Lower lobe of right lung (tissue), 2 donors: ENCODE results near the gene SDK1. TPM values are rescaled to one million over a fixed set of nuclear protein-coding genes. Genes with fewer than 3 reads are reported as not detected.

Experiments used
- ATAC-seq, 2 donors: fragments of 200-7000 bp; cut with Tn5 transposase; one replicate each; pipeline ENCODE4 v1.9.1; 2020 to 2022; ENCODE audit warnings: mild to moderate bottlenecking in 2 of 2, moderate library complexity in 2 of 2
- DNase-seq: peaks from one replicate; pipeline ENCODE4 v3.0.0-alpha.2; 2020
- H3K27ac ChIP-seq: fragments of 200-600 bp; one replicate; pipeline ENCODE4 v1.8.0; 2022
- H3K27me3 ChIP-seq: fragments of 200-600 bp; one replicate; pipeline ENCODE4 v1.8.0; 2022; ENCODE audit warnings: low read depth
- H3K36me3 ChIP-seq: fragments of 200-600 bp; one replicate; pipeline ENCODE4 v1.8.0; 2022; ENCODE audit warnings: mild to moderate bottlenecking
- H3K4me1 ChIP-seq: fragments of 200-600 bp; one replicate; pipeline ENCODE4 v1.8.0; 2022
- H3K4me3 ChIP-seq: fragments of 200-600 bp; one replicate; pipeline ENCODE4 v1.8.0; 2022; ENCODE audit warnings: mild to moderate bottlenecking
- H3K9me3 ChIP-seq: fragments of 200-600 bp; one replicate; pipeline ENCODE4 v1.8.0; 2022
- CTCF ChIP-seq: fragments of 200-600 bp; IDR thresholded peaks from one replicate; pipeline ENCODE4 v1.8.0; 2022; ENCODE audit warnings: antibody characterized with exemption, mild to moderate bottlenecking
- intact Hi-C: fragments of 100-400 bp; cut with DNase I; formaldehyde crosslinking; loops from one replicate; pipeline ENCODE4 v1.11.0; 2022
- total RNA-seq: library from RNA; stranded (reverse); fragmentation: NEBNext Ultra II Directional; extraction: Animal tissue kit (Norgen Biotek cat#: 25700); gene quantifications from one replicate; pipeline ENCODE4 v1.2.1, GENCODE V29; 2021
- donor health status: DM: no; HTN: yes; CAD: no; lungs with severe emphysema.

Gene SDK1
- total RNA-seq, 1 donor from 2014 or later: 10.0 TPM

GRCh38 chr7:4109481-4110110 is 808.5 kb downstream of the SDK1 start:
- H3K4me1 ChIP-seq: no peaks in the 10 kb centered on the region
- no peak for TF ChIP-seq CTCF
- no peak overlapping the region for H3K4me3 ChIP-seq
- H3K27me3 ChIP-seq: no peaks in the 10 kb centered on the region
- ATAC-seq (no peak), DNase-seq (no peak)
- H3K9me3 ChIP-seq: no peaks in the 10 kb centered on the region
- intact Hi-C loops: no loop called here
- no peak overlapping the region for H3K27ac ChIP-seq
- no peaks in the 10 kb centered on the region for H3K36me3 ChIP-seq

- TF ChIP-seq CTCF: no peak
- Histone ChIP-seq H3K4me3 (no peak overlapping the region), H3K36me3 (no peaks in the 10 kb centered on the region), H3K27me3 (no peaks in the 10 kb centered on the region), H3K4me1 (no peaks in the 10 kb centered on the region), H3K27ac (no peak overlapping the region), H3K9me3 (no peaks in the 10 kb centered on the region)
- no peak for ATAC-seq
- no peak for DNase-seq
- intact Hi-C loops: no loop called here
Observed at GRCh38 chr7:4110438-4110837, 809.4 kb downstream of the SDK1 start.

GRCh38 chr7:4111166-4111565 is 810.1 kb downstream of the SDK1 start:
- intact Hi-C loops: no loop called here
- no peaks in the 10 kb centered on the region for H3K27me3 ChIP-seq
- H3K4me1 ChIP-seq: no peaks in the 10 kb centered on the region
- DNase-seq (no peak), ATAC-seq (no peak)
- no peak overlapping the region for H3K4me3 ChIP-seq
- H3K36me3 ChIP-seq: no peaks in the 10 kb centered on the region
- no peak for TF ChIP-seq CTCF
- H3K9me3 ChIP-seq: no peaks in the 10 kb centered on the region
- H3K27ac ChIP-seq: no peak overlapping the region

GRCh38 chr7:4113271-4113670 is 812.2 kb downstream of the SDK1 start:
- H3K9me3 ChIP-seq: no peaks in the 10 kb centered on the region
- no peak for DNase-seq
- no peaks in the 10 kb centered on the region for H3K36me3 ChIP-seq
- no peak overlapping the region for H3K4me3 ChIP-seq
- TF ChIP-seq CTCF: no peak
- no peak overlapping the region for H3K27ac ChIP-seq
- no peaks in the 10 kb centered on the region for H3K27me3 ChIP-seq
- no peaks in the 10 kb centered on the region for H3K4me1 ChIP-seq
- ATAC-seq: no peak
- intact Hi-C loops: no loop called here

- Histone ChIP-seq H3K27me3 (no peaks in the 10 kb centered on the region), H3K9me3 (no peaks in the 10 kb centered on the region), H3K36me3 (no peaks in the 10 kb centered on the region), H3K27ac (no peak overlapping the region), H3K4me3 (no peak overlapping the region), H3K4me1 (no peaks in the 10 kb centered on the region)
- no peak for DNase-seq
- ATAC-seq: no peak
- TF ChIP-seq CTCF: no peak
- intact Hi-C loops: no loop called here
Observed at GRCh38 chr7:4113976-4114375, 812.9 kb downstream of the SDK1 start.
